Coronary artery (tissue), 2 donors: ENCODE measurements around the gene SLIT1.

ENCODE experiments used
- DNase-seq: peaks from one replicate; pipeline ENCODE4 v3.0.0-alpha.2; 2017; ENCODE audit warnings: low spot score
- H3K27ac ChIP-seq, 2 donors: fragments of 200-600 bp; sonication (generic); one replicate each; pipeline ENCODE4 v1.5.1; 2016 to 2019
- H3K4me3 ChIP-seq: fragments of 200-600 bp; sonication (generic); 2 replicates; pipeline ENCODE4 v1.5.1; 2016; ENCODE audit warnings: mild to moderate bottlenecking, moderate library complexity
- CTCF ChIP-seq: fragments of 200-600 bp; sonication (generic); IDR thresholded peaks from one replicate; pipeline ENCODE4 v1.5.1; 2019; ENCODE audit warnings: antibody characterized with exemption

Gene SLIT1

DNA sequence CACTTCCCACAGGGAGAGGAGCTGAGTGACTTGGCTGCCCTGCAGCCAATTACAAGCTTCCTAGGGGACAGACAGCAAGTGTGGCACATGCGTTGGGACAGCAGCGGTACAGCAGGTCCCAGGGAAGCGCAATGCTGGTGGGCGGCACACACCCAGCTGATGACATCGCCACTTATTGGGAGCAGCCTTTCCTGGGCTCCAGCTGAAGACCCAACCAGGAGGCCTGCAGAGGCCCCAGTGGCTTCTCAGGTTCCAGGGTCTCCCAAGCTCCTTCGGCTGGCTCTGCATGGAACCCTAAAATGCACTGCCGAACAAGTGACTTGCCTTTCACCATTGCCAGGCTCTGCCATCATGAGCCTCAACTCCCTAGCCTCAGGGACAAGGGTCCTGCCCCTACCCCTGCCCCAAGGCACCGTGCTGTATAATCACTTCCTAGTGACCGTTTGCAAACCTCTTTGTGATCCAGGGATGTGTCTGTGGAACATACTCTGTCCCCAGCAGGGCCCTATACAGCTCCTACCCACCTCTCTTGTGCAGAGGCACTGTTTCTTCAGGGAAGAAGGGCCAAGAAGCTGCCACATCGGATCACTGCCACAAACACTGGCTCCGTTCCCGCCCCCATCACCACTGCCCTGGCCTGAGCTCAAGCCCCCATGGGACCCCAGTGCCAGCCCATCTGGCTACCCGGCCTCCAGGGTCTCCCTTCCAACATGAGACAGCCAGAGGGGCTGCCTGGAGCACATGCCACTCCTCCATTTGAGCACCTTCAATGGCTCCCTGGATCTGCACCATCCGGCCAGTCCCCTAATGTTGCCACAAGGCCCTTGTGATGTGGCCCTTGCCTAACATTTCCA, 19.3 kb upstream of the SLIT1 start:
- TF ChIP-seq CTCF, result no peak
- Histone ChIP-seq H3K4me3 (no peak overlapping the region), H3K27ac (no peak overlapping the region)
- no peak for DNase-seq

GRCh38 chr10:97203220-97203619, 17.5 kb upstream of the SLIT1 start:
- Histone ChIP-seq H3K4me3 (no peak overlapping the region), H3K27ac (no peak overlapping the region)
- TF ChIP-seq CTCF, result no peak
- DNase-seq, result no peak

DNA sequence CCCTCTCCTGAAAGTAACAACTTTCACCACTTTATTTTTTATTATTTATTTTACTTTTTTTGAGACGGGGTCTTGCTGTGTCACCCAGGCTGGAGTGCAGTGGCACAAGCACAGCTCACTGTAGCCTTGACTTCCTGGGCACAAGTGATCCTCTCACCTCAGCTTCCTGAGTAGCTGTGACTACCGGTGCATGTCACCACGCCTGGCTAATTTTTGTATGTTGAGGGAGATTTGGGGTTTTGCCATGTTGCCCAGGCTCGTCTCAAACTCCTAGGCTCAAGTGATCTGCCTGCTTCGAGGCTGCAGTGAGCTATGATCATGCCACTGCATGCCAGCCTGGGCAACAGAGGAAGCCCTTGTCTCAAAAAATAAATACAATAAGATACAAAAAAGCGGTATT, 14.9 kb upstream of the SLIT1 start:
- no peak for DNase-seq
- H3K27ac ChIP-seq, result no peak overlapping the region
- H3K4me3 ChIP-seq, result no peak overlapping the region
- no peak for TF ChIP-seq CTCF

- DNase-seq, result no peak
- no peak overlapping the region for H3K27ac ChIP-seq
- no peak overlapping the region for H3K4me3 ChIP-seq
- TF ChIP-seq CTCF, result no peak
These were observed 13.4 kb upstream of the SLIT1 start for GRCh38 chr10:97199152-97199551.

DNA sequence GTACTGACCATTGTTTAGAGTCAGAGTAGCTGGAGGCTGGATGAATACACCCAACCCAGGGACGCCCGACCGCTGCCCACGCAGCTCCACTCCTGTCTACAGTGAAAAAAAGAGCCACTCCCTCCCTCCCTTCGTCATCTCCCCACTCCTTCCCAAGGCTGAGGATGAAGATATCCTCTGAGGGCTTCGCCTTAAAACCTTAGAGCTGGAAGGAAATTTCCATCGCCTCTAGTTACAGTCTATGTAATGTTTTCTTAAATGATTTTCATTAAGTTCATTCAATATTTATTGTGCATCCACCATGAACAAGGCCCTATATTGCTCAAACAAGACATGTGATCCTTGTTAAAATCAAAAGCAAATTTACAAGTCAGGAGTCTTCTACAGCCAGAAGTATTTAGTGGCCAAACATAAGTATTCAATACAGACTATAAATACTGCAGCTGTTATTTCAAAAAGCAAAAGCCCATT, 11.3 kb upstream of the SLIT1 start:
- no peak for DNase-seq
- TF ChIP-seq CTCF, result no peak
- H3K4me3 ChIP-seq, result no peak overlapping the region
- H3K27ac ChIP-seq, result no peak overlapping the region

- Histone ChIP-seq H3K4me3 (peak overlapping the region; percentile 76), H3K27ac (no peak overlapping the region)
- no peak for TF ChIP-seq CTCF
- no peak for DNase-seq
These were observed 10.7 kb upstream of the SLIT1 start for GRCh38 chr10:97196223-97197029.
